Large intestine (tissue), 3 donors: Measurements from ENCODE around the gene SLC4A2. TPM values are rescaled to one million over a fixed set of nuclear protein-coding genes. Genes with fewer than 3 reads are reported as not detected.

Experiments used
- DNase-seq, 2 donors: peaks; one replicate each; pipeline versions ENCODE4 v3.0.0 to v3.0.0-alpha.2; 2013
- H3K27ac ChIP-seq: one replicate; pipeline ENCODE4 v1.5.1; 2013; ENCODE audit warnings: low read length
- H3K27me3 ChIP-seq: 2 replicates; pipeline ENCODE4 v1.6.1; 2013; ENCODE audit warnings: low read length; ENCODE audit not compliant: control insufficient read depth, insufficient read depth
- H3K36me3 ChIP-seq: 2 replicates; pipeline ENCODE4 v1.6.1; 2013; ENCODE audit warnings: low read length; ENCODE audit not compliant: control insufficient read depth, insufficient read depth
- H3K4me1 ChIP-seq: one replicate; pipeline ENCODE4 v1.6.1; 2013; ENCODE audit warnings: low read length; ENCODE audit not compliant: control insufficient read depth, insufficient read depth
- H3K4me3 ChIP-seq: one replicate; pipeline ENCODE4 v1.5.1; 2013; ENCODE audit warnings: low read length
- H3K9me3 ChIP-seq: one replicate; pipeline ENCODE4 v1.6.1; 2013; ENCODE audit warnings: mild to moderate bottlenecking, low read depth, low read length, moderate library complexity; ENCODE audit not compliant: control insufficient read depth
- WGBS: methylation state at CpG from one replicate; pipeline ENCODE4 v1.1.5; 2013; ENCODE audit warnings: low lambda C conversion rate; ENCODE audit not compliant: insufficient coverage; 5-methylcytosine and 5-hydroxymethylcytosine counted together
- polyA plus RNA-seq: library from polyadenylated mRNA; unstranded; fragments of 120-200 nt; gene quantifications from one replicate; pipeline ENCODE4 v1.2.1, GENCODE V29; 2013

Gene SLC4A2
- polyA plus RNA-seq, 1 donor: 107 TPM

- H3K36me3 ChIP-seq: peaks cover 5% of the 10 kb centered on the region
- WGBS: 80% methylated on average over 1 of the region's 17 CpGs
Measured at GRCh38 chr7:151095828-151096475, 36.6 kb downstream of the SLC4A2 start.

GRCh38 chr7:151099486-151100211, 40.3 kb downstream of the SLC4A2 start:
- no peaks in the 10 kb centered on the region for H3K27me3 ChIP-seq
- H3K27ac ChIP-seq: no peak overlapping the region
- H3K9me3 ChIP-seq: no peaks in the 10 kb centered on the region
- H3K4me1 ChIP-seq: no peaks in the 10 kb centered on the region
- peaks cover 10% of the 10 kb centered on the region for H3K36me3 ChIP-seq
- DNase-seq: no peak
- no CpG with 5 or more reads among the region's 20 CpGs for WGBS
- H3K4me3 ChIP-seq: no peak overlapping the region

More at GRCh38 chr7:151095828-151096475, 36.6 kb downstream of the SLC4A2 start:
- Histone ChIP-seq H3K9me3 (no peaks in the 10 kb centered on the region), H3K4me1 (peaks cover 6% of the 10 kb centered on the region), H3K27me3 (no peaks in the 10 kb centered on the region), H3K27ac (no peak overlapping the region), H3K4me3 (no peak overlapping the region)
- no peak for DNase-seq

- H3K4me3 ChIP-seq: no peak overlapping the region
- no peaks in the 10 kb centered on the region for H3K4me1 ChIP-seq
Measured at GRCh38 chr7:151100921-151101320, 41.5 kb downstream of the SLC4A2 start.

GRCh38 chr7:151101621-151102396, 42.4 kb downstream of the SLC4A2 start:
- no peaks in the 10 kb centered on the region for H3K9me3 ChIP-seq
- H3K4me1 ChIP-seq: no peaks in the 10 kb centered on the region
- no peak overlapping the region for H3K4me3 ChIP-seq
- no peak overlapping the region for H3K27ac ChIP-seq
- 100% methylated on average over 2 of the region's 24 CpGs for WGBS
- no peaks in the 10 kb centered on the region for H3K27me3 ChIP-seq
- DNase-seq: no peak
- peaks cover 14% of the 10 kb centered on the region for H3K36me3 ChIP-seq

More at GRCh38 chr7:151100921-151101320, 41.5 kb downstream of the SLC4A2 start:
- no peak for DNase-seq
- Histone ChIP-seq H3K9me3 (no peaks in the 10 kb centered on the region), H3K36me3 (peaks cover 12% of the 10 kb centered on the region), H3K27ac (no peak overlapping the region), H3K27me3 (no peaks in the 10 kb centered on the region)
- WGBS: no CpG with 5 or more reads among the region's 10 CpGs

GRCh38 chr7:151102991-151103390, 43.6 kb downstream of the SLC4A2 start:
- Histone ChIP-seq H3K27ac (no peak overlapping the region), H3K9me3 (no peaks in the 10 kb centered on the region), H3K36me3 (peaks cover 14% of the 10 kb centered on the region), H3K4me3 (no peak overlapping the region), H3K4me1 (no peaks in the 10 kb centered on the region), H3K27me3 (no peaks in the 10 kb centered on the region)
- DNase-seq: no peak
- WGBS: 60% methylated on average over 1 of the region's 3 CpGs

GRCh38 chr7:151103973-151104372, 44.6 kb downstream of the SLC4A2 start:
- no peak overlapping the region for H3K27ac ChIP-seq
- no peaks in the 10 kb centered on the region for H3K27me3 ChIP-seq
- DNase-seq: no peak
- H3K4me1 ChIP-seq: no peaks in the 10 kb centered on the region
- peaks cover 14% of the 10 kb centered on the region for H3K36me3 ChIP-seq
- no peak overlapping the region for H3K4me3 ChIP-seq
- WGBS: no CpG with 5 or more reads among the region's 12 CpGs
- H3K9me3 ChIP-seq: no peaks in the 10 kb centered on the region

GRCh38 chr7:151104411-151105235, 45.2 kb downstream of the SLC4A2 start:
- Histone ChIP-seq H3K27me3 (no peaks in the 10 kb centered on the region), H3K9me3 (no peaks in the 10 kb centered on the region), H3K36me3 (peaks cover 14% of the 10 kb centered on the region), H3K4me1 (no peaks in the 10 kb centered on the region), H3K4me3 (no peak overlapping the region), H3K27ac (no peak overlapping the region)
- no peak for DNase-seq
- WGBS: 81% methylated on average over 5 of the region's 23 CpGs

GRCh38 chr7:151107882-151108281, 48.5 kb downstream of the SLC4A2 start:
- Histone ChIP-seq H3K4me3 (no peak overlapping the region), H3K9me3 (no peaks in the 10 kb centered on the region), H3K36me3 (peaks cover 12% of the 10 kb centered on the region), H3K4me1 (no peaks in the 10 kb centered on the region), H3K27ac (no peak overlapping the region), H3K27me3 (no peaks in the 10 kb centered on the region)
- no CpG with 5 or more reads among the region's 10 CpGs for WGBS
- no peak for DNase-seq

GRCh38 chr7:151109094-151110048, 50.0 kb downstream of the SLC4A2 start:
- DNase-seq: no peak

More at GRCh38 chr7:151109094-151110048, 50.0 kb downstream of the SLC4A2 start:
- no peak overlapping the region for H3K27ac ChIP-seq
- H3K27me3 ChIP-seq: peaks cover 4% of the 10 kb centered on the region
- peaks cover 3% of the 10 kb centered on the region for H3K4me1 ChIP-seq
- H3K36me3 ChIP-seq: peaks cover 11% of the 10 kb centered on the region
- no peaks in the 10 kb centered on the region for H3K9me3 ChIP-seq
- 72% methylated on average over 2 of the region's 15 CpGs for WGBS
- H3K4me3 ChIP-seq: no peak overlapping the region
